Measurements from ENCODE around the gene ADCY2.

Gene ADCY2

DNA sequence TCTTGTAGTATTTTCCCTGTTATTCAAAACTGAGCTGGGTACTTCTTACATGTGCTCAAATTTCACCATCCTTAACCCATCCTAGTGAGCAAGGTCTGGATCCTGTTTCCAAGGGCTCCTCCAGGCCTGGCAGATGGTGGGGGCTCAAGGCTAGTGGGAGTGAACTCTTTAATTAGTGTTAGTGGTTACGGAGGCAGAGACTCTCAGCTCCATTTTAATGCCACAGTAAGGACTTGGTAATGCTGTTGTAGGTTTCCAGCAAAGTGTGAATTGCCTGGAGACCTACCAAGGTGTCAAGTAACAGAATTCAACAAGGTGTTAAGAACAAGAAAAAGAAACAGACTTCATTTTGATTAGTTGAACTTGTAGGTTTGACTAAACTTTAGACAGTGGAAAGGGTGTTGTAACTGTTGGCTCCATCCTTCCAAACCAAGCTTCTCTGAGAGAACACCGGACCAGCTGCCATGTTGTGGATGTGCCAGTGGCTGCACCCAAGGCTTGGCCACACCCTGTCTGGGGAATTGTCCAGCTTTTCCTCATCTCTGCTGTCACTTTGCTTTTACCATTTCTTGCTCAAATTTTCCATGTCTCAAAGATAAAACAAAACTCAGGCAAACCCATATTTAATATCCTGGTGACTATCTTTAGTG lies 98.7 kb downstream of the ADCY2 start:
- TF ChIP-seq, protein P1, sequence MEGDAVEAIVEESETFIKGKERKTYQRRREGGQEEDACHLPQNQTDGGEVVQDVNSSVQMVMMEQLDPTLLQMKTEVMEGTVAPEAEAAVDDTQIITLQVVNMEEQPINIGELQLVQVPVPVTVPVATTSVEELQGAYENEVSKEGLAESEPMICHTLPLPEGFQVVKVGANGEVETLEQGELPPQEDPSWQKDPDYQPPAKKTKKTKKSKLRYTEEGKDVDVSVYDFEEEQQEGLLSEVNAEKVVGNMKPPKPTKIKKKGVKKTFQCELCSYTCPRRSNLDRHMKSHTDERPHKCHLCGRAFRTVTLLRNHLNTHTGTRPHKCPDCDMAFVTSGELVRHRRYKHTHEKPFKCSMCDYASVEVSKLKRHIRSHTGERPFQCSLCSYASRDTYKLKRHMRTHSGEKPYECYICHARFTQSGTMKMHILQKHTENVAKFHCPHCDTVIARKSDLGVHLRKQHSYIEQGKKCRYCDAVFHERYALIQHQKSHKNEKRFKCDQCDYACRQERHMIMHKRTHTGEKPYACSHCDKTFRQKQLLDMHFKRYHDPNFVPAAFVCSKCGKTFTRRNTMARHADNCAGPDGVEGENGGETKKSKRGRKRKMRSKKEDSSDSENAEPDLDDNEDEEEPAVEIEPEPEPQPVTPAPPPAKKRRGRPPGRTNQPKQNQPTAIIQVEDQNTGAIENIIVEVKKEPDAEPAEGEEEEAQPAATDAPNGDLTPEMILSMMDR (IDR thresholded peaks at IDR 0.05) = no peak

DNA sequence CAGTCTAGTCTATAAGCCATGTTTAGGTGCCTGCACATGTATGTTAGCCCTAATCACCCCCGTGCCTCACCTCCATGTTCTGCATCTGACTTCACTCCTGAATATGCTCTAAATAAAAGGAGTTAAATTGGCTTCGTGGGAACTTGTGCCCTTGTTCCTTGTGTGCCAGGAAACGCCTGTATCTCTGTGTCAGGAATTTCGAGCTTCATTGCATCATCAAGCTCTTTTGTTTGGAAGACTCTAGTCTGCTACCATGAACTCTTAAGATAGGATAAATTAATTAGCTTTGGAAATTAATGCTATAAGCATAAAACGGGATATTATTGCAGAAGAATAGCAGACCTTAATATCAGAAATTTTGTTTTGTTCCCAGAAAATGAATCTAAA lies 99.2 kb downstream of the ADCY2 start:
- TF ChIP-seq, protein P1 (IDR thresholded peaks at IDR 0.05) = no peak

DNA sequence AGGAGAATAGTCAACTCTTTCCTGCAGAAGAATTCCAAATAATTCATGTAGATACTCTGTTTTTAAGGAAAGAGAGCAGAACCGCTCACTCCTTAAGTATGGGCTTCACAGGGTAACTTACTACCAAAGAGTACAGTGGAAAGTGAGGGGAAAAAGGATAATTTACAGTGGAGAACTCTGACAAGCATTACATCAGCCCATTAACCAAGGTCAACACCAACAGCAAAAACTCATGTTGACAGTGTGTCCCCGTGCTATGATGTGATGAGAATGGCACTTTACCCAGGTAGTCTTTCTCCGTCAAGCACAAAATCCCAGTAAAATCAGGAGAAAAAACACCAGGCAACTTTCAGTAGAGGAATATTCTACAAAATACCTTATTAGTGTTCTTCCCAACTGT lies 104.3 kb downstream of the ADCY2 start:
- TF ChIP-seq, protein P1 (IDR thresholded peaks at IDR 0.05) = no peak

DNA sequence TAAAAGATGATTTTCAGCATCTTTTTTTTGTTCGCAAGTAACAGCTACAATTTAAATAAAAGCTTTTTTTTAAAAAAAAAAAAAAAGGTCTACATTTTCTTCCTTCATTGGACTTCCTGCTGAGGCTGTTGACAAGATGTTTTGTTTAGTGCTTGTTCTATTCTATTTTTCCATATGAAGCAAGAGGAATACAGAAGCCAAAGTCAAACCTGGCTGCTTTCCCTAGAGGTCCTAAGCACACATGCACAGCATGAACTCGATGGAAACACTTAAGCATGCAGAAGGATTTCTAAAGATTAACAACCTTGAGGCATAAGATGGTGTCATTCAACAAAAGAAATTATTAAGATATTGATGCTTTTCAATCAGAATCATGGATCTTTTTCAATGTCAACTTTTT lies 105.1 kb downstream of the ADCY2 start:
- TF ChIP-seq, protein P1 (IDR thresholded peaks at IDR 0.05) = no peak

DNA sequence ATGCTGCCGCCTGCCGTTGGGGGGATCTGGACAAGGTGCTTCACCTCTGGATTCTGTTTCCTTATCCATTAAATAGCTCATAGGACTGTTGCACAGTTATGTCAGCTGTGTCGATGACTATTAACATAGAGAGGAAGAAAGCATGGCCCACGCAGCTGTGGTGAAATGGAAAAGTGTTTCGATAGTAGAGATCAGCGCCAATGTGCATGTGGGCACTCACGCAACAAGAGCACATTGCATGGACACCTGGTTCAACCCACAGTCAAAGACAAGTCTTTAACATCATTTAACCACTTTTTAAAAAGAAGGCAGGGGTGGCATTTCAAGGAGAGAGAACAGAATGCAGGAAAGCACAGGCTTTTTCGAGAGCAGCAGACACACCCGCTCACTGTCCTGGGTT lies 107.6 kb downstream of the ADCY2 start:
- TF ChIP-seq, protein P1 (IDR thresholded peaks at IDR 0.05) = no peak

DNA sequence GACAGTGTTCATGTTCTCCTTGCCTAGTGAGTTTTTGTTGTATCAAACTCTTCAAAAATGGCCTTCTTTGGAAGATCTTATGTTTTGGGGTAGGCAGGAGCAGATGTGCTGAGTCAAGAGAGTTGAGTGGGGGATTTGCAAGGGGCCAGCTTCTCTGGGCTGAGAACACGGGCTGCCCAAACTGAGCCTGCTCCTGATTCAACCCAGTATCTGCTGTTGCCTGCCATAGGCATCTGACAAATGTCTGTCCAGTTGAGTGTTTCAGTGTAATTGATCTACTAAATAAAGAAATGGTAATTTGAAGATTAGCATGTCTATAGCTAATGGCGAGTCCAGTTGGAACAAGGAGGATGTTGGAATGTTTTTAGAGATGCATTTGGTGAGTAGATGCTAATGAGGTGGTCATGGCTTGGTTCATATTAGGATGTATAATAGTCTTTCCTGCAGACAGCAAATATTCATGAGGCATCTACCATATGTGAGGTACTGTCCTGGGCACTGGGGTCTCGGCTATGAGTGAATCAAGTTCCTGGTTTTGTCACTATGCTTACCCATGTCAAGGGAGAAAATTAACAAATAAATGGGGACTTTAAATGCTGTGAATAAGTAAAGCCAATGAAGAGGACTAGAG lies 119.5 kb downstream of the ADCY2 start:
- TF ChIP-seq, protein P1 (IDR thresholded peaks at IDR 0.05) = no peak

DNA sequence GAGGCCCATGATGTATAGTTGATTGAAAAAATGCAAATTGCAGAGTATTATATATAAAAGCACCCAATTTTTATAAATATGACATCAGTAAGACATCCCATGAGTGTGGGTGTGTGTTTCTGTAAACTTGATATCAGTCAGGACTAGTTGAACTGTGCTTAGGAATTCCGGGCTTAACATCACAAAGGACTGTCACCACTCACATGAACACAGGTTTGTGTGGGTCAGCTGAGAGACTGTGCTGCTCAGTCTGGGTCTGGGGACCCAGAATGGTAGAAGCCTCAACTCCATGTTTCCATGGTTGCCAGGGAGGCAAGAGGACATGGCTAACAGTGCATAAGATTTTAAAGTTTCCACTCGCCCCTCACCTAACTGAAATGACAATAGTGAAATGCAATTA lies 120.3 kb downstream of the ADCY2 start:
- TF ChIP-seq, protein P1 (IDR thresholded peaks at IDR 0.05) = no peak

Data from LNCAP (cell line).